ENCODE measurements around the gene FBXO42. TPM values are rescaled to one million over a fixed set of nuclear protein-coding genes. Genes with fewer than 3 reads are reported as not detected.
A peak's percentile ranks its signal among the peaks of the same experiment; 100 is the strongest.

Gene FBXO42
- total and polyA plus RNA-seq, 2 of the 4 experiments (the other 2 are of a cell fraction) = 12.0 to 18.8 TPM

GRCh38 chr1:16326833-16327404, 25.4 kb downstream of the FBXO42 start:
- Histone ChIP-seq H2BK120ac (ENCODE audit: low read depth, low read length) (no peak overlapping the region), H3K9ac (ENCODE audit: low read depth, low read length) (no peak overlapping the region), H3K14ac (replicated peaks; ENCODE audit: low read depth, low read length) (no peak overlapping the region), H3K9me1 (ENCODE audit: insufficient read depth, low read length) (peaks cover 9% of the 10 kb centered on the region; the same call in 1 of the 2 replicates), H3K56ac (ENCODE audit: extremely low read depth, insufficient read depth, low read length) (no peak overlapping the region), H3K27me3 (ENCODE audit: control insufficient read depth, insufficient read depth, low read length) (no peaks in the 10 kb centered on the region), H3K18ac (ENCODE audit: low read depth, low read length) (no peak overlapping the region), H3K27ac (ENCODE audit: insufficient read depth, low read length) (no peak overlapping the region), H3K4ac (ENCODE audit: low read depth, low read length) (no peak overlapping the region), H3K9me3 (ENCODE audit: control insufficient read depth, insufficient read depth, low read length) (no peaks in the 10 kb centered on the region), H4K8ac (ENCODE audit: low read depth in 2 of 2, low read length in 2 of 2) (no peak overlapping the region), H2AFZ (replicated peaks; ENCODE audit: low read length, poor library complexity) (no peak overlapping the region), H4K20me1 (ENCODE audit: insufficient read depth, low read length) (peaks cover 57% of the 10 kb centered on the region), H2BK20ac (ENCODE audit: low read depth, low read length) (no peak overlapping the region), H3K79me1 (ENCODE audit: low read depth in 1 of 2, low read length in 2 of 2) (peaks cover 19 to 60% of the 10 kb centered on the region in 2 experiments; a peak in 3 of 4 replicates), H3K4me3 (ENCODE audit: insufficient read depth, low read depth, low read length) (no peak overlapping the region), H2BK5ac (ENCODE audit: low read depth, low read length, poor library complexity, severe bottlenecking) (peak overlapping the region; percentile 45), H3K4me1 (ENCODE audit: control insufficient read depth, insufficient read depth, low read length) (peaks cover 2% of the 10 kb centered on the region), H2AK9ac (replicated peaks; ENCODE audit: low read depth, low read length, poor library complexity) (no peak overlapping the region), H2BK15ac (ENCODE audit: low read depth, low read length) (no peak overlapping the region), H3K23ac (ENCODE audit: low read depth, low read length) (0 out of 2 replicates have a peak overlapping the region, but pooled peaks have one; percentile 42), H3K4me2 (ENCODE audit: low read depth, low read length) (no peak overlapping the region), H2AK5ac (ENCODE audit: low read depth, low read length) (no peak overlapping the region), H3K36me3 (ENCODE audit: control insufficient read depth, insufficient read depth, low read length) (no peaks in the 10 kb centered on the region), H4K91ac (ENCODE audit: insufficient read depth, low read depth, low read length) (no peak overlapping the region), H4K5ac (ENCODE audit: low read depth, low read length) (no peak overlapping the region)
- TF ChIP-seq FOS (IDR thresholded peaks at IDR 0.05; ENCODE audit: low read depth, low read length) (no peak), CHD1 (IDR thresholded peaks at IDR 0.05; ENCODE audit: low read depth, low read length) (no peak), MXI1 (IDR thresholded peaks at IDR 0.05; ENCODE audit: borderline replicate concordance, low read depth, low read length) (no peak), POLR2A (IDR thresholded peaks at IDR 0.05; ENCODE audit: low read depth, low read length) (no peak), BHLHE40 (IDR thresholded peaks at IDR 0.05; ENCODE audit: low read depth, low read length) (no peak), MAFK (IDR thresholded peaks at IDR 0.05; ENCODE audit: low read depth, low read length) (no peak), CEBPB (IDR thresholded peaks at IDR 0.05; ENCODE audit: low read depth, low read length) (no peak), SMC3 (IDR thresholded peaks at IDR 0.05; ENCODE audit: low read depth, low read length) (no peak), RAD21 (IDR thresholded peaks at IDR 0.05; ENCODE audit: low read length) (no peak)
- in situ Hi-C loops (cut with MboI; ENCODE audit: low sequenced_read_pairs) (no loop called here), dilution Hi-C loops (cut with HindIII; ENCODE audit: low sequenced_read_pairs, unreplicated experiment) (no loop called here), intact Hi-C loops (cut with micrococcal nuclease) (no loop called here)
- DNase-seq = no peak
- 83% methylated on average over 3 of the region's 5 CpGs; no CpG with 5 or more reads in 1 of the 2 experiments for WGBS, 2 experiments (ENCODE audit: extremely low coverage in 2 of 2, insufficient read length in 1 of 2)
- ChIA-PET POLR2A (ENCODE audit: unreplicated experiment) (no interaction called here), CTCF (interaction anchor here (0.6 to 0.9 kb wide), 2 partner anchors 12 to 55 kb away, joined by 4 read pairs; no protein-coding TSS in a partner anchor)
- ATAC-seq (ENCODE audit: low read depth) = no peak
- no TSS peak for BruUV-seq (replicated peaks)

All from IMR-90 (cell line).